Testis (tissue), 2 donors: ENCODE data around the gene MAP7.

ENCODE experiments used
- CTCF ChIP-seq, 3 experiments: fragments of 450-650 bp in 2 of 3; fragments of 200-600 bp in 1 of 3; sonication (generic) in 1 of 3; IDR thresholded peaks; one replicate each; pipeline ENCODE4 v1.5.1; 2016 to 2019; ENCODE audit warnings: antibody characterized with exemption in 3 of 3, mild to moderate bottlenecking in 2 of 3, moderate library complexity in 1 of 3
- POLR2A ChIP-seq: fragments of 450-650 bp; IDR thresholded peaks from one replicate; pipeline ENCODE4 v1.6.1; 2017; ENCODE audit warnings: antibody characterized with exemption, mild to moderate bottlenecking, moderate library complexity

DNA sequence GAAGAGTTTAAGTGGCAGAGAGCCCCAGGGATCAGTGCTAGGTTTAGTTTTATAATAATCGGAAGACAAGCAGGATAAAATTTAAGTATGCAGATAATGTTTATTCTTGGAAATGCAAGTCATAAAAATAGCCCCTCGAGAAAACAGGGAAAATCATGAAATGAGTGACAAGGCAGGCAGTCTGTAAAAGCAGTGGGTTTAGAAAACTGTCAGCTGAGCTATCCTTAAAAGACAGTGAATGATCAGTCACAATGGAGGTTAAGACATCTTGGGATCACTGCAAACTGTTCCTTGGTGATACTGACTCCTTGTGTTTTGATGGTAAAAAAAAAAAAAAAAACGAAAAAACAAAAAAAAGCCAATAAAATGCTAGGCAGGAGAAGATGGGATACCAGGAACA lies 199.3 kb downstream of the MAP7 start:
- TF ChIP-seq CTCF (IDR thresholded peaks at IDR 0.05) (no peak), POLR2A (no peak)
